ENCODE measurements around the gene TMEM143. TPM values are rescaled to one million over a fixed set of nuclear protein-coding genes. Genes with fewer than 3 reads are reported as not detected.
"Not testable (repeated sequence)": the region's sequence is repeated elsewhere in the genome, so short reads cannot be mapped to it uniquely, and the experiment has no call there.

Gene TMEM143
- total RNA-seq, 1 donor from 2014 or later: 3.2 TPM

GRCh38 chr19:48319647-48320541 lies 43.8 kb downstream of the TMEM143 start:
- H3K4me1 ChIP-seq: peaks cover 41% of the 10 kb centered on the region
- TF ChIP-seq POLR2A (IDR thresholded peaks at IDR 0.05) (no peak), POLR2AphosphoS5 (IDR thresholded peaks at IDR 0.05; ENCODE audit: insufficient read depth in 1 of 2, low read depth in 1 of 2) (peak in 1 of 2 donors; percentile 40), CTCF (IDR thresholded peaks at IDR 0.05) (peak; percentile 37 to 68 (median 61))
- no peaks in the 10 kb centered on the region for H3K27me3 ChIP-seq
- no peak for DNase-seq (ENCODE audit: extremely low spot score in 2 of 2)
- H3K9me3 ChIP-seq: no peaks in the 10 kb centered on the region
- H3K4me3 ChIP-seq: no peak overlapping the region
- intact Hi-C loops (cut with DNase I): loop anchor here (2.0 kb wide), 1 partner anchor 15 kb away; no protein-coding TSS in a partner anchor
- no peaks in the 10 kb centered on the region for H3K36me3 ChIP-seq
- peak overlapping the region; percentile 100 for H3K27ac ChIP-seq

- Histone ChIP-seq H3K4me3 (no peak overlapping the region), H3K36me3 (no peaks in the 10 kb centered on the region), H3K9me3 (no peaks in the 10 kb centered on the region), H3K27me3 (no peaks in the 10 kb centered on the region), H3K27ac (no peak overlapping the region), H3K4me1 (peaks cover 26% of the 10 kb centered on the region)
- no peak for TF ChIP-seq POLR2AphosphoS5 (IDR thresholded peaks at IDR 0.05; ENCODE audit: insufficient read depth in 1 of 2, low read depth in 1 of 2)
- no peak for TF ChIP-seq CTCF (IDR thresholded peaks at IDR 0.05)
- no peak for TF ChIP-seq POLR2A (IDR thresholded peaks at IDR 0.05)
- intact Hi-C loops (cut with DNase I): no loop called here
- no peak for DNase-seq (ENCODE audit: extremely low spot score in 2 of 2)
Measured at GRCh38 chr19:48318286-48318987, 45.3 kb downstream of the TMEM143 start.

- H3K27ac ChIP-seq; H3K9me3 ChIP-seq; H3K27me3 ChIP-seq; H3K36me3 ChIP-seq; DNase-seq (ENCODE audit: extremely low spot score in 2 of 2); intact Hi-C loops (cut with DNase I); H3K4me3 ChIP-seq: not testable (repeated sequence)
- peaks cover 18% of the 10 kb centered on the region for H3K4me1 ChIP-seq
Measured at GRCh38 chr19:48317708-48317960, 46.1 kb downstream of the TMEM143 start.

- intact Hi-C loops (cut with DNase I): no loop called here
- no peaks in the 10 kb centered on the region for H3K27me3 ChIP-seq
- no peak overlapping the region for H3K27ac ChIP-seq
- no peaks in the 10 kb centered on the region for H3K36me3 ChIP-seq
- TF ChIP-seq POLR2A (IDR thresholded peaks at IDR 0.05) (no peak), CTCF (IDR thresholded peaks at IDR 0.05) (no peak), POLR2AphosphoS5 (IDR thresholded peaks at IDR 0.05; ENCODE audit: insufficient read depth in 1 of 2, low read depth in 1 of 2) (no peak)
- no peak overlapping the region for H3K4me3 ChIP-seq
- no peaks in the 10 kb centered on the region for H3K9me3 ChIP-seq
- DNase-seq (ENCODE audit: extremely low spot score in 2 of 2): no peak
- peaks cover 7% of the 10 kb centered on the region for H3K4me1 ChIP-seq
Measured at GRCh38 chr19:48315712-48316111, 48.0 kb downstream of the TMEM143 start.

- intact Hi-C loops (cut with DNase I): no loop called here
Measured at GRCh38 chr19:48311384-48311783, 52.4 kb downstream of the TMEM143 start.

More at GRCh38 chr19:48311384-48311783, 52.4 kb downstream of the TMEM143 start:
- TF ChIP-seq POLR2AphosphoS5 (IDR thresholded peaks at IDR 0.05; ENCODE audit: insufficient read depth in 1 of 2, low read depth in 1 of 2): no peak
- no peak for TF ChIP-seq POLR2A (IDR thresholded peaks at IDR 0.05)
- no peak for TF ChIP-seq CTCF (IDR thresholded peaks at IDR 0.05)
- Histone ChIP-seq H3K4me1 (peaks cover 15% of the 10 kb centered on the region), H3K36me3 (no peaks in the 10 kb centered on the region), H3K9me3 (no peaks in the 10 kb centered on the region), H3K27ac (no peak overlapping the region), H3K4me3 (no peak overlapping the region), H3K27me3 (no peaks in the 10 kb centered on the region)
- no peak for DNase-seq (ENCODE audit: extremely low spot score in 2 of 2)
